H1 (cell line): Measurements from ENCODE around the gene IFT25. TPM values are rescaled to one million over a fixed set of nuclear protein-coding genes. Genes with fewer than 3 reads are reported as not detected.

Experiments
- CTCF ChIA-PET: fragments of 300-600 bp; sonication (Branson Sonifier 250); formaldehyde crosslinking; loops from one replicate; lab custom pipeline; 2021; ENCODE audit not compliant: partially characterized antibody; lab: Charles Lee
- POLR2A ChIA-PET: fragments of 300-600 bp; sonication (Branson Sonifier 250); formaldehyde crosslinking; loops from one replicate; lab custom pipeline; 2021; ENCODE audit warnings: inconsistent platforms; ENCODE audit not compliant: partially characterized antibody; lab: Charles Lee
- DNase-seq, 2 experiments: peaks; one replicate each; pipeline versions ENCODE4 v3.0.0 to v3.0.0-alpha.2; 2010 to 2022; ENCODE audit warnings: low spot score in 2 of 2, low read depth in 1 of 2, mixed read lengths in 1 of 2
- FAIRE-seq: peaks from 2 replicates; lab custom pipeline; 2011; peaks lifted over from hg19 to GRCh38; lab: Jason Lieb, UNC
- H2AFZ ChIP-seq: 2 replicates; pipeline ENCODE4 v1.8.1; 2012; ENCODE audit warnings: low read length, inconsistent platforms
- H2AK5ac ChIP-seq: 2 replicates; pipeline ENCODE4 v1.6.1; 2013; ENCODE audit warnings: low read depth, low read length
- H2BK120ac ChIP-seq: replicated peaks from 2 replicates; pipeline ENCODE3; 2013; ENCODE audit warnings: low read depth, low read length, inconsistent platforms
- H2BK12ac ChIP-seq: 2 replicates; pipeline ENCODE4 v1.6.1; 2013; ENCODE audit warnings: low read depth, low read length
- H2BK15ac ChIP-seq: 2 replicates; pipeline ENCODE4 v1.6.1; 2013; ENCODE audit warnings: low read length
- H2BK20ac ChIP-seq: 2 replicates; pipeline ENCODE4 v1.6.1; 2013; ENCODE audit warnings: low read length
- H2BK5ac ChIP-seq: 2 replicates; pipeline ENCODE4 v1.6.1; 2013; ENCODE audit warnings: low read depth, low read length
- H3K14ac ChIP-seq: 2 replicates; pipeline ENCODE4 v1.6.1; 2013; ENCODE audit warnings: inconsistent platforms; ENCODE audit not compliant: insufficient read length
- H3K18ac ChIP-seq: 2 replicates; pipeline ENCODE4 v1.6.1; 2013; ENCODE audit warnings: low read length; ENCODE audit errors: extremely low read depth
- H3K23ac ChIP-seq: 2 replicates; pipeline ENCODE4 v1.6.1; 2013; ENCODE audit warnings: inconsistent platforms; ENCODE audit not compliant: insufficient read length
- H3K23me2 ChIP-seq: 2 replicates; pipeline ENCODE4 v1.6.1; 2013; ENCODE audit warnings: low read depth, low read length
- H3K27ac ChIP-seq: 2 replicates; pipeline ENCODE4 v1.6.1; 2011; ENCODE audit warnings: low read depth, low read length, inconsistent platforms
- H3K27me3 ChIP-seq, 4 experiments: replicated peaks in 1 of 4; 1 replicate in 1 of 4; 2 replicates in 3 of 4; pipeline versions ENCODE4 v1.6.1 to v1.8.1; 2011 to 2013; ENCODE audit warnings: low read length in 3 of 4, mild to moderate bottlenecking in 3 of 4, inconsistent platforms in 2 of 4, mixed read lengths in 2 of 4, moderate library complexity in 1 of 4; ENCODE audit not compliant: control insufficient read depth in 3 of 4, insufficient read depth in 3 of 4; ENCODE audit errors: extremely low read depth in 1 of 4
- H3K36me3 ChIP-seq, 4 experiments: 2 replicates each; pipeline versions ENCODE4 v1.6.1 to v1.8.1; 2011 to 2013; ENCODE audit warnings: mild to moderate bottlenecking in 4 of 4, low read length in 3 of 4, moderate library complexity in 2 of 4, control low read depth in 1 of 4, inconsistent platforms in 1 of 4; ENCODE audit not compliant: insufficient read depth in 4 of 4, control insufficient read depth in 2 of 4
- H3K4ac ChIP-seq: replicated peaks from 2 replicates; pipeline ENCODE3; 2013; ENCODE audit warnings: low read length, low read depth, mixed read lengths, inconsistent platforms; ENCODE audit not compliant: insufficient read length
- H3K4me1 ChIP-seq, 4 experiments: replicated peaks in 1 of 4; 1 replicate in 1 of 4; 2 replicates in 3 of 4; pipeline versions ENCODE4 v1.6.1 to v1.8.1; 2011 to 2013; ENCODE audit warnings: low read length in 3 of 4, inconsistent platforms in 2 of 4, mixed read lengths in 1 of 4; ENCODE audit not compliant: insufficient read depth in 4 of 4, control insufficient read depth in 3 of 4
- H3K4me2 ChIP-seq, 2 experiments: 2 replicates each; pipeline versions ENCODE4 v1.6.1 to v1.8.1; 2011 to 2013; ENCODE audit warnings: low read depth in 2 of 2, low read length in 2 of 2, control low read depth in 1 of 2, inconsistent platforms in 1 of 2, mild to moderate bottlenecking in 1 of 2; ENCODE audit not compliant: insufficient read depth in 1 of 2
- H3K4me3 ChIP-seq, 4 experiments: fragments of 200-600, 300-600 bp in 1 of 4; sonication (generic), shearing (Covaris generic), sonication (Bioruptor Twin) in 1 of 4; 2 replicates each; pipeline versions ENCODE4 v1.5.1 to v1.8.1; 2011 to 2016; ENCODE audit warnings: low read length in 4 of 4, low read depth in 3 of 4, control low read depth in 2 of 4, inconsistent platforms in 2 of 4, mild to moderate bottlenecking in 2 of 4, mixed read lengths in 1 of 4, moderate library complexity in 1 of 4; ENCODE audit not compliant: insufficient read depth in 2 of 4; ENCODE audit errors: extremely low read depth in 1 of 4
- H3K56ac ChIP-seq: replicated peaks from 2 replicates; pipeline ENCODE3; 2013; ENCODE audit warnings: low read depth, mild to moderate bottlenecking, mixed read lengths, low read length, inconsistent platforms; ENCODE audit not compliant: insufficient read length
- H3K79me1 ChIP-seq: 2 replicates; pipeline ENCODE4 v1.6.1; 2013; ENCODE audit warnings: low read depth, low read length, control low read depth
- H3K79me2 ChIP-seq, 2 experiments: 2 replicates each; pipeline versions ENCODE4 v1.6.1 to v1.8.1; 2012 to 2013; ENCODE audit warnings: low read length in 2 of 2, mild to moderate bottlenecking in 2 of 2, inconsistent platforms in 1 of 2; ENCODE audit not compliant: insufficient read depth in 2 of 2, control insufficient read depth in 1 of 2
- H3K9ac ChIP-seq, 4 experiments: replicated peaks in 1 of 4; 1 replicate in 1 of 4; 2 replicates in 3 of 4; pipeline versions ENCODE4 v1.6.1 to v1.8.1; 2011 to 2013; ENCODE audit warnings: low read depth in 3 of 4, low read length in 3 of 4, control low read depth in 2 of 4, mild to moderate bottlenecking in 2 of 4, moderate library complexity in 2 of 4, inconsistent platforms in 1 of 4; ENCODE audit errors: extremely low read depth in 1 of 4
- H3K9me3 ChIP-seq, 2 experiments: 2 replicates each; pipeline versions ENCODE4 v1.6.1 to v1.8.1; 2012 to 2013; ENCODE audit warnings: mild to moderate bottlenecking in 2 of 2, moderate library complexity in 2 of 2, control low read depth in 1 of 2, inconsistent platforms in 1 of 2, low read depth in 1 of 2, low read length in 1 of 2, mixed read lengths in 1 of 2; ENCODE audit not compliant: insufficient read depth in 2 of 2
- H4K20me1 ChIP-seq, 2 experiments: replicated peaks in 1 of 2; 2 replicates each; pipeline versions ENCODE3 to v1.8.1; 2011 to 2013; ENCODE audit warnings: inconsistent platforms in 2 of 2, low read length in 2 of 2, mild to moderate bottlenecking in 1 of 2; ENCODE audit not compliant: insufficient read depth in 2 of 2, control insufficient read depth in 1 of 2
- H4K5ac ChIP-seq: 2 replicates; pipeline ENCODE4 v1.6.1; 2013; ENCODE audit warnings: low read length, low read depth, mixed read lengths, inconsistent platforms; ENCODE audit not compliant: insufficient read length
- H4K8ac ChIP-seq: 2 replicates; pipeline ENCODE4 v1.8.0; 2013; ENCODE audit warnings: mild to moderate bottlenecking, moderate library complexity, low read length, inconsistent platforms; ENCODE audit not compliant: insufficient read depth; ENCODE audit errors: extremely low read depth
- H4K91ac ChIP-seq: replicated peaks from 2 replicates; pipeline ENCODE3; 2013; ENCODE audit warnings: low read length, mixed read lengths, inconsistent platforms; ENCODE audit not compliant: insufficient read length
- CREB1 ChIP-seq: IDR thresholded peaks from 2 replicates; pipeline ENCODE4 v1.6.1; 2012; ENCODE audit warnings: inconsistent platforms
- CTCF ChIP-seq, 3 experiments: IDR thresholded peaks; 1 replicate in 2 of 3; 2 replicates in 1 of 3; pipeline versions ENCODE4 v1.5.1 to v1.6.1; 2011; ENCODE audit warnings: low read length in 3 of 3, mild to moderate bottlenecking in 3 of 3, inconsistent platforms in 2 of 3, low read depth in 1 of 3, moderate library complexity in 1 of 3; ENCODE audit not compliant: insufficient read depth in 1 of 3; ENCODE audit errors: control extremely low read depth in 1 of 3
- FOSL1 ChIP-seq: IDR thresholded peaks from 2 replicates; pipeline ENCODE4 v1.6.1; 2011; ENCODE audit warnings: mild to moderate bottlenecking, low read depth, low read length, moderate library complexity; ENCODE audit not compliant: insufficient read depth
- HDAC6 ChIP-seq: IDR thresholded peaks from one replicate; pipeline ENCODE4 v1.7.1; 2012; ENCODE audit warnings: low read depth, mild to moderate bottlenecking, inconsistent platforms, low read length, moderate library complexity
- KDM5A ChIP-seq: fragments of 200-600 bp; IDR thresholded peaks from 2 replicates; pipeline ENCODE4 v1.7.1; 2012; ENCODE audit warnings: mild to moderate bottlenecking, low read length, inconsistent platforms, mixed read lengths
- PHF8 ChIP-seq: fragments of 200-600 bp; sonication (generic); conservative IDR thresholded peaks from 2 replicates; pipeline ENCODE4 v1.7.1; 2012; ENCODE audit warnings: low read depth, mild to moderate bottlenecking, inconsistent platforms, low read length, moderate library complexity
- RFX5 ChIP-seq: IDR thresholded peaks from 2 replicates; pipeline ENCODE4 v1.6.1; 2011; ENCODE audit warnings: low read depth, low read length, improper control_type of control experiment, borderline replicate concordance
- TAF1 ChIP-seq: IDR thresholded peaks from 2 replicates; pipeline ENCODE4 v1.6.1; 2011; ENCODE audit warnings: mild to moderate bottlenecking, low read depth, low read length
- USF2 ChIP-seq: IDR thresholded peaks from 2 replicates; pipeline ENCODE4 v1.6.1; 2011; ENCODE audit warnings: low read length, improper control_type of control experiment
- YY1 ChIP-seq: IDR thresholded peaks from 2 replicates; pipeline ENCODE4 v1.6.1; 2011; ENCODE audit warnings: low read depth, mild to moderate bottlenecking, low read length
- polyA plus RNA-seq, 7 experiments: library from polyadenylated mRNA; depleted of rRNA in 3 of 7; stranded (reverse) in 5 of 7; unstranded in 2 of 7; fragments of >200 nt in 5 of 7; fragments of 200-250 nt in 2 of 7; gene quantifications; 1 replicate in 5 of 7; 2 replicates in 1 of 7; 4 replicates in 1 of 7; pipeline versions ENCODE4 v1.2.1 to v1.2.3, GENCODE V29; 2011 to 2013; ENCODE audit warnings: missing spikeins in 2 of 7, mixed read lengths in 2 of 7
- total RNA-seq: library from RNA; stranded (reverse); fragmentation: NEBNext Ultra II Directional; extraction: Animal tissue kit (Norgen Biotek cat#: 25700); gene quantifications from 2 replicates; pipeline ENCODE4 v1.2.1, GENCODE V29; 2021

The IFT25 gene
- total and polyA plus RNA-seq, 2 of the 8 experiments (the other 6 are each of a cell fraction or from before 2014, with no cell fraction given): 15.0 to 36.3 TPM

- H2BK5ac ChIP-seq: no peak overlapping the region
- peaks cover 19 to 55% (median 31%) of the 10 kb centered on the region in 4 experiments for H3K36me3 ChIP-seq
- H3K27ac ChIP-seq: no peak overlapping the region
- no peak overlapping the region for H2BK15ac ChIP-seq
- peaks cover 0 to 10% (median 0%) of the 10 kb centered on the region in 4 experiments; a peak in 4 of 7 replicates for H3K4me1 ChIP-seq
- H4K20me1 ChIP-seq: peaks cover 0 to 2% of the 10 kb centered on the region in 2 experiments
- H3K4me2 ChIP-seq: no peak overlapping the region
- H3K79me1 ChIP-seq: no peaks in the 10 kb centered on the region; the same call in 1 of the 2 replicates
- H3K23me2 ChIP-seq: no peaks in the 10 kb centered on the region
- H3K9ac ChIP-seq: no peak overlapping the region
- H3K18ac ChIP-seq: no peak overlapping the region
- no peak overlapping the region for H3K4me3 ChIP-seq
- H4K91ac ChIP-seq: no peak overlapping the region
- no peak overlapping the region for H2BK12ac ChIP-seq
- CTCF ChIA-PET: interaction anchor here (0.6 to 7.2 kb wide), 58 partner anchors 10 to 1387 kb away, joined by 3 to 114 read pairs (median 5); partner anchors contain the start of genes IFT25, LRRC42 and YIPF1
- DNase-seq (no peak), FAIRE-seq (no peak)
- H4K8ac ChIP-seq: no peak overlapping the region
- H2AFZ ChIP-seq: no peak overlapping the region
- POLR2A ChIA-PET: interaction anchor here (0.7 to 1.7 kb wide), 8 partner anchors 13 to 217 kb away, joined by 3 to 4 read pairs (median 3); partner anchors contain the start of gene LRRC42
- H3K27me3 ChIP-seq: no peaks in the 10 kb centered on the region
- no peak overlapping the region for H4K5ac ChIP-seq
- no peak overlapping the region for H2BK20ac ChIP-seq
- H2BK120ac ChIP-seq: no peak overlapping the region
- no peak overlapping the region for H3K23ac ChIP-seq
- no peaks in the 10 kb centered on the region for H3K9me3 ChIP-seq
- H2AK5ac ChIP-seq: no peak overlapping the region
- 0 out of 4 replicates have a peak, but pooled peaks cover 0 to under 1% of the 10 kb centered on the region in 2 experiments for H3K79me2 ChIP-seq
- H3K56ac ChIP-seq: no peak overlapping the region
- no peak overlapping the region for H3K4ac ChIP-seq
- H3K14ac ChIP-seq: no peak overlapping the region
- TF ChIP-seq USF2 (no peak), KDM5A (no peak), PHF8 (no peak), CREB1 (no peak), HDAC6 (no peak), TAF1 (no peak), YY1 (no peak), CTCF (IDR thresholded peaks at IDR 0.05; ENCODE audit: control extremely low read depth in 1 of 3, insufficient read depth in 1 of 3, low read depth in 1 of 3, low read length in 3 of 3) (peak in 2 of 3 experiments; percentile 52 to 58; a peak in 2 of 4 replicates), RFX5 (no peak), FOSL1 (no peak)
Observed at GRCh38 chr1:53959664-53960250, 14.3 kb upstream of the IFT25 start.
